HG02981 (cell line): Measurements from ENCODE around the gene AVPR1B.

Source experiments
- ATAC-seq: cut with Tn5 transposase; IDR thresholded peaks from one replicate; pipeline ENCODE4 v1.9.1; 2021; ENCODE audit warnings: mild to moderate bottlenecking, moderate library complexity; ENCODE audit not compliant: unreplicated experiment

Gene AVPR1B

GRCh38 chr1:206112600-206113301 lies 4.4 kb downstream of the AVPR1B start:
- ATAC-seq = no peak

- ATAC-seq = no peak
Observed at GRCh38 chr1:206111271-206111927, 5.8 kb downstream of the AVPR1B start.

- ATAC-seq = no peak
Observed at GRCh38 chr1:206110820-206111219, 6.4 kb downstream of the AVPR1B start.

- no peak for ATAC-seq
Observed at GRCh38 chr1:206110161-206110560, 7.0 kb downstream of the AVPR1B start.

- no peak for ATAC-seq
Observed at GRCh38 chr1:206109718-206110117, 7.5 kb downstream of the AVPR1B start.

GRCh38 chr1:206108635-206109034 lies 8.6 kb downstream of the AVPR1B start:
- ATAC-seq = no peak

GRCh38 chr1:206107168-206107544 lies 10.0 kb downstream of the AVPR1B start:
- no peak for ATAC-seq

GRCh38 chr1:206106328-206107167 lies 10.6 kb downstream of the AVPR1B start:
- ATAC-seq = peak; percentile 50

GRCh38 chr1:206105464-206105995 lies 11.7 kb downstream of the AVPR1B start:
- no peak for ATAC-seq

- ATAC-seq = no peak
Observed at GRCh38 chr1:206103979-206104378, 13.2 kb downstream of the AVPR1B start.

GRCh38 chr1:206102292-206102936 lies 14.8 kb downstream of the AVPR1B start:
- no peak for ATAC-seq

GRCh38 chr1:206101351-206102045 lies 15.7 kb downstream of the AVPR1B start:
- ATAC-seq = no peak

GRCh38 chr1:206100226-206100815 lies 16.9 kb downstream of the AVPR1B start:
- no peak for ATAC-seq

- no peak for ATAC-seq
Observed at GRCh38 chr1:206098242-206098919, 18.8 kb downstream of the AVPR1B start.

GRCh38 chr1:206097381-206097780 lies 19.8 kb downstream of the AVPR1B start:
- no peak for ATAC-seq

- no peak for ATAC-seq
Observed at GRCh38 chr1:206094024-206094423, 23.2 kb downstream of the AVPR1B start.

GRCh38 chr1:206089341-206089740 lies 27.8 kb downstream of the AVPR1B start:
- ATAC-seq = no peak

- no peak for ATAC-seq
Observed at GRCh38 chr1:206087091-206087490, 30.1 kb downstream of the AVPR1B start.

- ATAC-seq = no peak
Observed at GRCh38 chr1:206083750-206084149, 33.4 kb downstream of the AVPR1B start.
